Measurements from ENCODE around the gene AGPAT4. TPM values are rescaled to one million over a fixed set of nuclear protein-coding genes. Genes with fewer than 3 reads are reported as not detected.

AGPAT4 gene
- total RNA-seq, 1 donor from 2014 or later, result 7.8 TPM

- H3K4me3 Mint-ChIP-seq, result no peak overlapping the region
- H3K36me3 Mint-ChIP-seq (ENCODE audit: low read depth), result peaks cover 61% of the 10 kb centered on the region
- intact Hi-C loops (cut with micrococcal nuclease), result no loop called here
- no peaks in the 10 kb centered on the region for H3K9me3 Mint-ChIP-seq
- no peak overlapping the region for H3K27ac Mint-ChIP-seq
- no peak for DNase-seq (ENCODE audit: low spot score)
- H3K4me1 Mint-ChIP-seq (ENCODE audit: low read depth), result peaks cover 32% of the 10 kb centered on the region
- H3K27me3 Mint-ChIP-seq (ENCODE audit: insufficient read depth), result no peaks in the 10 kb centered on the region
Measured at GRCh38 chr6:161107779-161108730, 165.8 kb downstream of the AGPAT4 start.

DNA sequence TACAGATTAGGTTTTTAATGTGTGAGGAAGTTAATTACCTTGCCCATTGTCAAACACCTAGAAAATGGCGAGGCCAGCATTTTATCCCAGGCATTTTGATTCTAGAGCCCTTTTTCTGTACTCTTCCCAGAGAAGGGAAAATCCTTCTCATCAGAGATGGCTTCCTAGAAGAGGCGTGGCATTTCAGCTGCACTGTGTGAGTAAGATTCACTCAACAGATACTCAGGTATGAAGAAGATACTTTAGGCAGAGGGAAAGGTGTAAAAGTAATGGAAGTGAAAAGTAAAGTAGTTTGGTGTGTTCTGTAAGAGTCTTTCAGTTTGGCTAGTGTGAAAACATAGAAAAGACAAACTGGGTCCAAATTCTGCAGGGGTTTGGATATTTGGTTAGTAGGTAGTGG, 168.5 kb downstream of the AGPAT4 start:
- intact Hi-C loops (cut with micrococcal nuclease), result no loop called here
- Mint-ChIP-seq H3K27ac (no peak overlapping the region), H3K36me3 (ENCODE audit: low read depth) (peaks cover 43% of the 10 kb centered on the region)

DNA sequence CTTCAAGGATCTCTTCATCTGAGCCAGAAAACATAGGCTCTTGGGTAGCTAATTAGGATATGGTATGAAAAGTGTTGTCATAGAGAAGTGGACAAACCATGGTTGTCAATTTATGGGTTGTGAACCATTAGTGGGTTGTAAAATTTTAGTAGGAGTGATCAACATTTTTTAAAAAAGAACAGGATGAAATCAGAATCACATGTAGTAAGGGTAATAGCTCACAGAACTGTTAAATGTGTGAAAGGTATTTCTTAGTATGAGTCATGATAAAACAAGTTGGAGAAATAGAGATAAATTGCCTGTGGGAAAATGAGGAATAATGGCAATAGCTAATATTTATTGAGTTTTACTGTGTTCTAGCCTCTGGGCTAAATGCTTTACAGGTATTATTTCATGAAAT, 168.9 kb downstream of the AGPAT4 start:
- no peaks in the 10 kb centered on the region for H3K9me3 Mint-ChIP-seq
- intact Hi-C loops (cut with micrococcal nuclease), result loop anchor here (5.0 kb wide), 1 partner anchor 267 kb away; no protein-coding TSS in a partner anchor
- DNase-seq (ENCODE audit: low spot score), result no peak
- H3K4me1 Mint-ChIP-seq (ENCODE audit: low read depth), result peaks cover 10% of the 10 kb centered on the region
- H3K27me3 Mint-ChIP-seq (ENCODE audit: insufficient read depth), result no peaks in the 10 kb centered on the region
- peaks cover 39% of the 10 kb centered on the region for H3K36me3 Mint-ChIP-seq (ENCODE audit: low read depth)
- no peak overlapping the region for H3K4me3 Mint-ChIP-seq
- no peak overlapping the region for H3K27ac Mint-ChIP-seq

More for the DNA sequence above, 168.5 kb downstream of the AGPAT4 start:
- DNase-seq (ENCODE audit: low spot score), result no peak
- Mint-ChIP-seq H3K27me3 (ENCODE audit: insufficient read depth) (no peaks in the 10 kb centered on the region), H3K9me3 (no peaks in the 10 kb centered on the region), H3K4me1 (ENCODE audit: low read depth) (peaks cover 10% of the 10 kb centered on the region), H3K4me3 (no peak overlapping the region)

DNA sequence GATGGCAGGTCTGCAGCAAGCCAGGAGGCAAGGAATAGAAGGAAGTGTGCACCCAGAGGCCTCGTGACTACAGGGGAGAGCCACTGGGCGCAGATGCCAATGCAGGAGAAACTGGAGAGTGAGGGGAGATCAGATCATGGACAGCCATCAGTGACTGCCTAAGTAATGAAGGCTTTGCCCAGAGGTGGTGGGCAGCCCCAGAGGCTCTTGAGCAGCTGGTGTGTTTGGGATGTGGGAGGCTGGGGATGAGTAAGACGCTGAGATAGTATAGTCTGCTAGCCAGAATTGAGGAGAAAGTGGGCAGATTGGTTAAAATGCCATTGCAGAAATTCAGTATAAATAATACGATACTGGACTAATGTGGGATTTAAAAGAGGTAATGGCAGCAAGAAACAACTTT, 170.4 kb downstream of the AGPAT4 start:
- intact Hi-C loops (cut with micrococcal nuclease), result loop anchor here (5.0 kb wide), 1 partner anchor 269 kb away; no protein-coding TSS in a partner anchor
- Mint-ChIP-seq H3K27ac (no peak overlapping the region), H3K27me3 (ENCODE audit: insufficient read depth) (no peaks in the 10 kb centered on the region), H3K36me3 (ENCODE audit: low read depth) (peaks cover 34% of the 10 kb centered on the region), H3K9me3 (no peaks in the 10 kb centered on the region), H3K4me1 (ENCODE audit: low read depth) (peaks cover 10% of the 10 kb centered on the region), H3K4me3 (no peak overlapping the region)
- no peak for DNase-seq (ENCODE audit: low spot score)

- H3K4me1 Mint-ChIP-seq (ENCODE audit: low read depth), result peaks cover 10% of the 10 kb centered on the region
- H3K4me3 Mint-ChIP-seq, result no peak overlapping the region
- H3K27ac Mint-ChIP-seq, result no peak overlapping the region
- no peaks in the 10 kb centered on the region for H3K27me3 Mint-ChIP-seq (ENCODE audit: insufficient read depth)
- H3K9me3 Mint-ChIP-seq, result no peaks in the 10 kb centered on the region
- no peak for DNase-seq (ENCODE audit: low spot score)
- peaks cover 30% of the 10 kb centered on the region for H3K36me3 Mint-ChIP-seq (ENCODE audit: low read depth)
- intact Hi-C loops (cut with micrococcal nuclease), result loop anchor here (5.0 kb wide), 1 partner anchor 271 kb away; no protein-coding TSS in a partner anchor
Measured at GRCh38 chr6:161101517-161101916, 172.3 kb downstream of the AGPAT4 start.

DNA sequence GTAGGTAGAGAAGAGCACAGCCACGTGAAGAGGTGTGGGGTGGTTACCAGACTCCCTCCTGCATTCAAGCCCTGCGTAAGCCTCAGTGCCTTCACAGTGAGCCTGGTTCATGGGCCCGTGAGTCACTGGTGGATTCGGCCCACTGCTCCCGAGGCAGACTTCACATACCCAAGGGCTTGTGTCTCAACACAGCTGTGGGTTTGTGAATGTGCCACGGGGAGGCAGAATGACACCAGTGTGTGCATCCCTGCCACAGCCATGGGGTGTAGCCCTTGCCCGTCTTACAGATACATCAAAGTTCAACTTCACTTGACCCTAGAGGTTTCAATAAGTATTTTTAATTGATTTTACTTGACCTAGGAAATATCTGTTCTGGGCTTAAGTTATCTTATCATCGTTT, 173.8 kb downstream of the AGPAT4 start:
- intact Hi-C loops (cut with micrococcal nuclease), result loop anchor here (5.0 kb wide), 1 partner anchor 272 kb away; no protein-coding TSS in a partner anchor

DNA sequence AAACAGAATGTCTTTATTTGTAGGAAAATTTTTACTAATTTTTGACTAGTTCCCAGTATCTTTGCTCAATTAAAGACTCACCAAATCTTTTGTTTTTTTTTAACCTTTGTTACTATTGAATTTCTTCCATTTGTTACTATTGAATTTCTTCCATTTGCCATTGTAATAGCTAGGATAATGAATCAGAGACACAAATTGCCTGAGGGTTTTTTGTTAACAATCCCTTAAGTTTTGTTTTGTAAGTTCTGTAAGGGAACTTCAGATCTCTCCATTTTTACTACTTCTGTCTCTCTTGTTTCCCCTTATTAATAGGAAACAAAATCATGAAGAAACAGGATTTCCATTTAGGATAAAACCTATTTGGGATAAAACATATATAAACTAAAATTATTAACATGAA, 177.9 kb downstream of the AGPAT4 start:
- Mint-ChIP-seq H3K9me3 (no peaks in the 10 kb centered on the region), H3K27ac (no peak overlapping the region), H3K36me3 (ENCODE audit: low read depth) (peaks cover 30% of the 10 kb centered on the region), H3K27me3 (ENCODE audit: insufficient read depth) (no peaks in the 10 kb centered on the region), H3K4me3 (no peak overlapping the region), H3K4me1 (ENCODE audit: low read depth) (peaks cover 7% of the 10 kb centered on the region)
- intact Hi-C loops (cut with micrococcal nuclease), result no loop called here
- DNase-seq (ENCODE audit: low spot score), result no peak

More for the DNA sequence above, 173.8 kb downstream of the AGPAT4 start:
- H3K4me1 Mint-ChIP-seq (ENCODE audit: low read depth), result peaks cover 4% of the 10 kb centered on the region
- no peaks in the 10 kb centered on the region for H3K9me3 Mint-ChIP-seq
- DNase-seq (ENCODE audit: low spot score), result no peak
- no peak overlapping the region for H3K4me3 Mint-ChIP-seq
- no peak overlapping the region for H3K27ac Mint-ChIP-seq
- H3K36me3 Mint-ChIP-seq (ENCODE audit: low read depth), result peaks cover 29% of the 10 kb centered on the region
- no peaks in the 10 kb centered on the region for H3K27me3 Mint-ChIP-seq (ENCODE audit: insufficient read depth)

- DNase-seq (ENCODE audit: low spot score), result no peak
- Mint-ChIP-seq H3K36me3 (ENCODE audit: low read depth) (peaks cover 33% of the 10 kb centered on the region), H3K4me1 (ENCODE audit: low read depth) (peaks cover 7% of the 10 kb centered on the region), H3K27me3 (ENCODE audit: insufficient read depth) (no peaks in the 10 kb centered on the region), H3K9me3 (no peaks in the 10 kb centered on the region), H3K4me3 (no peak overlapping the region), H3K27ac (no peak overlapping the region)
- intact Hi-C loops (cut with micrococcal nuclease), result no loop called here
Measured at GRCh38 chr6:161094955-161095354, 178.9 kb downstream of the AGPAT4 start.

DNA sequence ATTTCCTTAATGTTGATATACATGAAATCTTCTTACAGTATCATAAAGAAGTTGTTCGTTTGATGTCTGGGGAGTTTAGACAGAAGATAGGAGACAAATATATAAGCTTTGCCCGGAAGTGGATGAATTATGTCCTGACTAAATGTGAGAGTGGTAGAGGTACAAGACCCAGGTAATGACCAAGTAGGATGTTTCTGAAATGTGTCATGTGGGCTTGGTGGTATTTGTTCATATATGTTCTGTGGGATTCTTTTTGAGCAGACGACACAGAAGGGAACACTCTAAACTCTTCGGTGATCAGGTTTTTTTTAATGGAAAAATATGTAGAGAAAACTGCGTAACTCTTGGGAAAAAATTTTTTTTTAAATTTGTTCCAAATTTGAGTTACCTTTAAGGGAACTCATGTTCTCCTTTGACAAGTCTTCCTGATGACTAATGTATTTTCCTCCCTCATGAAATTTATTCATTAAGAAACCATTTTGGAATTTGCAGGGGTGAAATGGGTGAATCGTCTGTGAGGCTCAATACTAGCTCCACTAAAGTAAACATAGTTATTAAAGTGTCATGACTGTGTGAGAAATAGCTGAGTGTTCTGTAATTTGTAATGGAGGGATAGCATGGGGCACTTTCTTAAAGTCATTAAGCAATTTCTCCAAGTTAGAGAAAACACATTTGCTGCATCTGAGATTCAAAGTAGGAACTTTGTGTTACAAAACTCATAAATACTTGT, 181.7 kb downstream of the AGPAT4 start:
- peak overlapping the region; percentile 20 for H3K27ac Mint-ChIP-seq
- H3K27me3 Mint-ChIP-seq (ENCODE audit: insufficient read depth), result no peaks in the 10 kb centered on the region

GRCh38 chr6:161091151-161091550, 182.7 kb downstream of the AGPAT4 start:
- peaks cover 7% of the 10 kb centered on the region for H3K4me1 Mint-ChIP-seq (ENCODE audit: low read depth)
- H3K4me3 Mint-ChIP-seq, result no peak overlapping the region
- H3K27me3 Mint-ChIP-seq (ENCODE audit: insufficient read depth), result no peaks in the 10 kb centered on the region
- intact Hi-C loops (cut with micrococcal nuclease), result no loop called here
- no peak for DNase-seq (ENCODE audit: low spot score)
- H3K36me3 Mint-ChIP-seq (ENCODE audit: low read depth), result peaks cover 44% of the 10 kb centered on the region
- no peaks in the 10 kb centered on the region for H3K9me3 Mint-ChIP-seq
- H3K27ac Mint-ChIP-seq, result no peak overlapping the region

More for the DNA sequence above, 181.7 kb downstream of the AGPAT4 start:
- Mint-ChIP-seq H3K9me3 (no peaks in the 10 kb centered on the region), H3K4me3 (no peak overlapping the region), H3K4me1 (ENCODE audit: low read depth) (peaks cover 7% of the 10 kb centered on the region), H3K36me3 (ENCODE audit: low read depth) (peaks cover 44% of the 10 kb centered on the region)
- DNase-seq (ENCODE audit: low spot score), result no peak
- intact Hi-C loops (cut with micrococcal nuclease), result no loop called here

- Mint-ChIP-seq H3K9me3 (no peaks in the 10 kb centered on the region), H3K4me3 (no peak overlapping the region), H3K27me3 (ENCODE audit: insufficient read depth) (no peaks in the 10 kb centered on the region), H3K27ac (peak overlapping the region; percentile 69), H3K4me1 (ENCODE audit: low read depth) (peaks cover 12% of the 10 kb centered on the region), H3K36me3 (ENCODE audit: low read depth) (peaks cover 42% of the 10 kb centered on the region)
- no peak for DNase-seq (ENCODE audit: low spot score)
- intact Hi-C loops (cut with micrococcal nuclease), result loop anchor here (5.0 to 10.0 kb wide), 2 partner anchors 138 to 186 kb away; partner anchors contain the start of gene AGPAT4
Measured at GRCh38 chr6:161088676-161089328, 185.1 kb downstream of the AGPAT4 start.

DNA sequence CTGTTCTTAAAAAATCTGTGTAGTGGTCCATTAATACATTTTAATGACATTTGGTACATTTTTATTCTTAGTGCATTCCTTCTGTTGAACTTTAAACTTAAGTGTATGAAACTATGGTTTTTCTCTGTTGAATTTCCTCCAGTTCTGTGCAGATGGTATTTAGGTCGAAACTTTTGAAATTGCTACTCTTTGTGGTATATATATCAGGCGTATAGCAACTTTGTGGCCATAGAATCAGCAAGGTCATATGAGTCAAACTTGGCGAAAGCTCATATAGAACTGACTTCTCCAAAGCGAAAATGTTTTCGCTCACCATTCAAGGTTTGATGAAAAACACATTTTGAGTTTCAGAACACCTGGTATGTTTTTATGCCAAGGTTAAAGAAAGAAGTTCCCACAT, 188.6 kb downstream of the AGPAT4 start:
- Mint-ChIP-seq H3K27ac (peak overlapping the region; percentile 63), H3K4me3 (no peak overlapping the region), H3K4me1 (ENCODE audit: low read depth) (peaks cover 5% of the 10 kb centered on the region), H3K27me3 (ENCODE audit: insufficient read depth) (no peaks in the 10 kb centered on the region), H3K9me3 (no peaks in the 10 kb centered on the region), H3K36me3 (ENCODE audit: low read depth) (peaks cover 28% of the 10 kb centered on the region)
- intact Hi-C loops (cut with micrococcal nuclease), result loop anchor here (5.0 to 10.0 kb wide), 2 partner anchors 142 to 190 kb away; partner anchors contain the start of gene AGPAT4
- DNase-seq (ENCODE audit: low spot score), result no peak
